GM18519 (cell line): Measurements from ENCODE around the gene GPR78.

Experiments used
- ATAC-seq: cut with Tn5 transposase; IDR thresholded peaks from one replicate; pipeline ENCODE4 v1.9.1; 2021; ENCODE audit warnings: mild to moderate bottlenecking, moderate library complexity; ENCODE audit not compliant: unreplicated experiment, low FRiP score

Gene GPR78

GRCh38 chr4:8580321-8581093 is at the start of gene GPR78:
GPR78 (plus strand) TSS chr4:8580392; CDS start chr4:8580983, 591 bp downstream.
- ATAC-seq = no peak

GRCh38 chr4:8532245-8532781 is 47.9 kb upstream of the GPR78 start:
- no peak for ATAC-seq

GRCh38 chr4:8533274-8533865 is 46.8 kb upstream of the GPR78 start:
- no peak for ATAC-seq

GRCh38 chr4:8534129-8534528 is 46.1 kb upstream of the GPR78 start:
- peak; percentile 83 for ATAC-seq

GRCh38 chr4:8534611-8535010 is 45.6 kb upstream of the GPR78 start:
- no peak for ATAC-seq

GRCh38 chr4:8536467-8536866 is 43.7 kb upstream of the GPR78 start:
- no peak for ATAC-seq

GRCh38 chr4:8537041-8537461 is 43.1 kb upstream of the GPR78 start:
- no peak for ATAC-seq

- no peak for ATAC-seq
Observed at GRCh38 chr4:8538076-8538702, 42.0 kb upstream of the GPR78 start.

- ATAC-seq = no peak
Observed at GRCh38 chr4:8538703-8539567, 41.3 kb upstream of the GPR78 start.

GRCh38 chr4:8539661-8540060 is 40.5 kb upstream of the GPR78 start:
- no peak for ATAC-seq

- ATAC-seq = no peak
Observed at GRCh38 chr4:8540072-8540471, 40.1 kb upstream of the GPR78 start.

- ATAC-seq = no peak
Observed at GRCh38 chr4:8540586-8540985, 39.6 kb upstream of the GPR78 start.

- no peak for ATAC-seq
Observed at GRCh38 chr4:8540991-8541390, 39.2 kb upstream of the GPR78 start.

GRCh38 chr4:8541981-8542715 is 38.0 kb upstream of the GPR78 start:
- ATAC-seq = no peak

- no peak for ATAC-seq
Observed at GRCh38 chr4:8542776-8543525, 37.2 kb upstream of the GPR78 start.

GRCh38 chr4:8543623-8544022 is 36.6 kb upstream of the GPR78 start:
- no peak for ATAC-seq

- ATAC-seq = no peak
Observed at GRCh38 chr4:8544282-8544681, 35.9 kb upstream of the GPR78 start.

- no peak for ATAC-seq
Observed at GRCh38 chr4:8544741-8545438, 35.3 kb upstream of the GPR78 start.

GRCh38 chr4:8545439-8545765 is 34.8 kb upstream of the GPR78 start:
- no peak for ATAC-seq
